ENCODE data around the gene CNTD1.

The CNTD1 gene

DNA sequence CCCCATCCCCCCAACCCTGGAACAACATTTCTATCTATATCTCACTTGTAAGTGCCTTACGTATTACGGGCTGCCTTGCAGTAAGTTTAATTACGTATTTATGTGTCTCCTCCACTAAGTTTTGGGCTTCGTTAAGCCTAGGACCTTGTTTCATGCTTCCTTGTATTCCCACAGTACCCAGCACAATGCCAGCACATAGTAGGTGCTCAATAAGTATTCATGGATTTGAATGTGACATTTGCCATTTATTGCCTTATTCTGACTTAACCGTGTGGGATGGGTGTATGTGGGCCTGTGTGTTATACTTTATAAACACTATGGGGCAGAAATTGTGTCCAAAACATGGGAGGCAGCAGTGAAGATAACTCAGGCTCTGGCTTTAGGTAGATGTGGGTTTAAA, 6.1 kb upstream of the CNTD1 start:
- Histone ChIP-seq H3K9me3 (ENCODE audit: insufficient read depth, low read depth, low read length) (no peaks in the 10 kb centered on the region), H3K27me3 (ENCODE audit: insufficient read depth, low read length, poor library complexity, severe bottlenecking) (no peaks in the 10 kb centered on the region), H3K9ac (ENCODE audit: low read depth, low read length, poor library complexity, severe bottlenecking) (no peak overlapping the region), H3K79me2 (ENCODE audit: insufficient read depth, low read length) (peaks cover 12% of the 10 kb centered on the region), H3K9me2 (replicated peaks; ENCODE audit: low read depth, low read length) (no peaks in the 10 kb centered on the region), H3K4me1 (ENCODE audit: insufficient read depth, low read length, poor library complexity, severe bottlenecking) (peaks cover 7% of the 10 kb centered on the region), H3K4me3 (ENCODE audit: low read length, poor library complexity, severe bottlenecking) (no peak overlapping the region), H3F3A (ENCODE audit: low read depth) (no peaks in the 10 kb centered on the region), H3K4me2 (ENCODE audit: low read depth, low read length, poor library complexity, severe bottlenecking) (no peak overlapping the region), H2AFZ (ENCODE audit: low read length) (no peak overlapping the region), H3K36me3 (ENCODE audit: insufficient read depth, low read length) (no peaks in the 10 kb centered on the region), H4K20me1 (ENCODE audit: insufficient read depth, low read length, poor library complexity, severe bottlenecking) (no peaks in the 10 kb centered on the region)
- TF ChIP-seq EZH2phosphoT487 (IDR thresholded peaks at IDR 0.05; ENCODE audit: borderline replicate concordance): no peak
- TF ChIP-seq, protein P1, sequence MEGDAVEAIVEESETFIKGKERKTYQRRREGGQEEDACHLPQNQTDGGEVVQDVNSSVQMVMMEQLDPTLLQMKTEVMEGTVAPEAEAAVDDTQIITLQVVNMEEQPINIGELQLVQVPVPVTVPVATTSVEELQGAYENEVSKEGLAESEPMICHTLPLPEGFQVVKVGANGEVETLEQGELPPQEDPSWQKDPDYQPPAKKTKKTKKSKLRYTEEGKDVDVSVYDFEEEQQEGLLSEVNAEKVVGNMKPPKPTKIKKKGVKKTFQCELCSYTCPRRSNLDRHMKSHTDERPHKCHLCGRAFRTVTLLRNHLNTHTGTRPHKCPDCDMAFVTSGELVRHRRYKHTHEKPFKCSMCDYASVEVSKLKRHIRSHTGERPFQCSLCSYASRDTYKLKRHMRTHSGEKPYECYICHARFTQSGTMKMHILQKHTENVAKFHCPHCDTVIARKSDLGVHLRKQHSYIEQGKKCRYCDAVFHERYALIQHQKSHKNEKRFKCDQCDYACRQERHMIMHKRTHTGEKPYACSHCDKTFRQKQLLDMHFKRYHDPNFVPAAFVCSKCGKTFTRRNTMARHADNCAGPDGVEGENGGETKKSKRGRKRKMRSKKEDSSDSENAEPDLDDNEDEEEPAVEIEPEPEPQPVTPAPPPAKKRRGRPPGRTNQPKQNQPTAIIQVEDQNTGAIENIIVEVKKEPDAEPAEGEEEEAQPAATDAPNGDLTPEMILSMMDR (conservative IDR thresholded peaks at IDR 0.05; ENCODE audit: low read length): no peak

DNA sequence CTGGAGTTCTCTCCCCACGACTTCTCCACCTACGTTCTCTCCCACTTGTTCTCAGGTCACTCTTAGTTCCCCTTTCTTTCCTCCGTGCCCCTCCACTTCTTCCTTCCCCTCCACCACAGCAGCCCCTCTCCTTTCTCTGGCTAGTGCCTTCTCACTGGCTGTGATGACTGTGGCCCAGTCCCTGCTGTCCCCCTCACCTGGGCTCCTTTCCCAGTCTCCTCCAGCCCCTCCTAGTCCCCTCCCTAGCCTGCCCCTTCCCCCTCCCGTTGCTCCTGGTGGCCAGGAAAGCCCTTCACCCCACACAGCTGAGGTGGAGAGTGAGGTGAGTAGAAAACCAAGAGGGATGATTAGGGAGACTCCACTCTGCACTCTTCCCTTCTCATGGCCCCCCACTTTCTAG, 3.6 kb upstream of the CNTD1 start:
- H3K9ac ChIP-seq (ENCODE audit: low read depth, low read length, poor library complexity, severe bottlenecking): no peak overlapping the region
- H4K20me1 ChIP-seq (ENCODE audit: insufficient read depth, low read length, poor library complexity, severe bottlenecking): no peaks in the 10 kb centered on the region
- H3F3A ChIP-seq (ENCODE audit: low read depth): no peaks in the 10 kb centered on the region
- TF ChIP-seq, protein P1 (conservative IDR thresholded peaks at IDR 0.05; ENCODE audit: low read length): no peak
- no peak for TF ChIP-seq EZH2phosphoT487 (IDR thresholded peaks at IDR 0.05; ENCODE audit: borderline replicate concordance)
- H3K4me3 ChIP-seq (ENCODE audit: low read length, poor library complexity, severe bottlenecking): no peak overlapping the region
- H3K4me2 ChIP-seq (ENCODE audit: low read depth, low read length, poor library complexity, severe bottlenecking): no peak overlapping the region
- peaks cover 12% of the 10 kb centered on the region for H3K4me1 ChIP-seq (ENCODE audit: insufficient read depth, low read length, poor library complexity, severe bottlenecking)
- H3K9me2 ChIP-seq (replicated peaks; ENCODE audit: low read depth, low read length): no peaks in the 10 kb centered on the region
- H2AFZ ChIP-seq (ENCODE audit: low read length): no peak overlapping the region
- H3K27me3 ChIP-seq (ENCODE audit: insufficient read depth, low read length, poor library complexity, severe bottlenecking): no peaks in the 10 kb centered on the region
- peaks cover 20% of the 10 kb centered on the region for H3K79me2 ChIP-seq (ENCODE audit: insufficient read depth, low read length)
- no peaks in the 10 kb centered on the region for H3K36me3 ChIP-seq (ENCODE audit: insufficient read depth, low read length)
- H3K9me3 ChIP-seq (ENCODE audit: insufficient read depth, low read depth, low read length): no peaks in the 10 kb centered on the region

DNA sequence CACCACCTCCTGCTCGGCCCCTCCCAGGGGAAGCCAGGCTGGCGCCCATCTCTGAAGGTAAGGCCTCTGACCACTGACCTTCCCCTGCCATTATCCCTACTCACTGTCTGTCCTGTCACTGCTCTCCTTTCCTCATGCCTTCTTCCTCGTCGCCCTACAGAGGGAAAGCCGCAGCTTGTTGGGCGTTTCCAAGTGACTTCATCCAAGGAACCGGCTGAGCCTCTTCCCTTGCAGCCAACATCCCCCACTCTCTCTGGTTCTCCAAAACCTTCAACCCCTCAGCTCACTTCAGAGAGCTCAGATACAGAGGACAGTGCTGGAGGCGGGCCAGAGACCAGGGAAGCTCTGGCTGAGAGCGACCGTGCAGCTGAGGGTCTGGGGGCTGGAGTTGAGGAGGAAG, 3.2 kb upstream of the CNTD1 start:
- H3K79me2 ChIP-seq (ENCODE audit: insufficient read depth, low read length): peaks cover 20% of the 10 kb centered on the region
- no peak overlapping the region for H3K9ac ChIP-seq (ENCODE audit: low read depth, low read length, poor library complexity, severe bottlenecking)
- TF ChIP-seq EZH2phosphoT487 (IDR thresholded peaks at IDR 0.05; ENCODE audit: borderline replicate concordance): no peak
- TF ChIP-seq, protein P1 (conservative IDR thresholded peaks at IDR 0.05; ENCODE audit: low read length): no peak

More for the DNA sequence above, 3.2 kb upstream of the CNTD1 start:
- Histone ChIP-seq H3K9me3 (ENCODE audit: insufficient read depth, low read depth, low read length) (no peaks in the 10 kb centered on the region), H3F3A (ENCODE audit: low read depth) (no peaks in the 10 kb centered on the region), H4K20me1 (ENCODE audit: insufficient read depth, low read length, poor library complexity, severe bottlenecking) (no peaks in the 10 kb centered on the region), H3K4me1 (ENCODE audit: insufficient read depth, low read length, poor library complexity, severe bottlenecking) (peaks cover 12% of the 10 kb centered on the region), H3K4me3 (ENCODE audit: low read length, poor library complexity, severe bottlenecking) (no peak overlapping the region), H3K27me3 (ENCODE audit: insufficient read depth, low read length, poor library complexity, severe bottlenecking) (no peaks in the 10 kb centered on the region), H3K36me3 (ENCODE audit: insufficient read depth, low read length) (no peaks in the 10 kb centered on the region), H3K4me2 (ENCODE audit: low read depth, low read length, poor library complexity, severe bottlenecking) (no peak overlapping the region), H3K9me2 (replicated peaks; ENCODE audit: low read depth, low read length) (no peaks in the 10 kb centered on the region), H2AFZ (ENCODE audit: low read length) (no peak overlapping the region)

Data from Loucy (cell line).